K562 (cell line): Measurements from ENCODE around the gene ZNF620. TPM values are rescaled to one million over a fixed set of nuclear protein-coding genes. Genes with fewer than 3 reads are reported as not detected.

Experiments used
- ATAC-seq: fragments of 200-7000 bp; cut with Tn5 transposase; 3 replicates; pipeline ENCODE4 v1.9.1; 2020; ENCODE audit warnings: moderate library complexity
- BruUV-seq: library from RNA; stranded (reverse); fragments of 400-500 nt; replicated peaks from 2 replicates; lab custom pipeline; 2021; lab: Mats Ljungman, UMichigan
- CTCF ChIA-PET: fragments of 300-600 bp; formaldehyde crosslinking; extraction: SDS; loops from one replicate; lab custom pipeline; 2021; ENCODE audit warnings: low intra/inter-chr PET ratio; lab: Yijun Ruan, JAX
- POLR2A ChIA-PET: fragments of 300-600, 350-650 bp; sonication (Branson Sonifier 250); formaldehyde crosslinking; extraction: SDS; loops from one replicate; lab custom pipeline; 2021; ENCODE audit warnings: antibody characterized with exemption, inconsistent platforms; lab: Yijun Ruan, JAX
- DNase-seq, 4 experiments: peaks; one replicate each; pipeline versions ENCODE4 v3.0.0 to v3.0.0-alpha.2; 2011 to 2018; ENCODE audit warnings: low spot score in 3 of 4, mixed read lengths in 3 of 4; ENCODE audit errors: extremely low read depth in 1 of 4
- FAIRE-seq: peaks from 2 replicates; lab custom pipeline; 2011; peaks lifted over from hg19 to GRCh38; lab: Jason Lieb, UNC
- H2AFZ ChIP-seq: 2 replicates; pipeline ENCODE4 v1.6.0; 2011; ENCODE audit warnings: low read depth, low read length, control low read depth, inconsistent platforms
- H3K27ac ChIP-seq: fragments of 200-600 bp; 3 replicates; pipeline ENCODE4 v1.8.0; 2011; ENCODE audit warnings: low read depth, mild to moderate bottlenecking, control low read depth, inconsistent platforms, low read length, moderate library complexity, mixed read lengths; ENCODE audit errors: extremely low read depth
- H3K27me3 ChIP-seq, 2 experiments: fragments of 300-600 bp in 1 of 2; 2 replicates in 1 of 2; 3 replicates in 1 of 2; pipeline versions ENCODE4 v1.6.0 to v1.8.0; 2011; ENCODE audit warnings: inconsistent platforms in 2 of 2, low read length in 2 of 2, mild to moderate bottlenecking in 1 of 2, mixed read lengths in 1 of 2, moderate library complexity in 1 of 2; ENCODE audit not compliant: control insufficient read depth in 2 of 2, insufficient read depth in 2 of 2
- H3K36me3 ChIP-seq: fragments of 300-600 bp; 3 replicates; pipeline ENCODE4 v1.8.0; 2011; ENCODE audit warnings: mild to moderate bottlenecking, low read length, inconsistent platforms; ENCODE audit not compliant: control insufficient read depth, insufficient read depth
- H3K4me1 ChIP-seq, 2 experiments: fragments of 200-600 bp in 1 of 2; replicated peaks in 1 of 2; 2 replicates in 1 of 2; 3 replicates in 1 of 2; pipeline versions ENCODE4 v1.5.1 to v1.8.0; 2011; ENCODE audit warnings: inconsistent platforms in 2 of 2, low read length in 2 of 2, mild to moderate bottlenecking in 1 of 2, mixed read lengths in 1 of 2, moderate library complexity in 1 of 2; ENCODE audit not compliant: control insufficient read depth in 2 of 2, insufficient read depth in 2 of 2
- H3K4me2 ChIP-seq: 2 replicates; pipeline ENCODE4 v1.6.1; 2011; ENCODE audit warnings: low read length, control low read depth, inconsistent platforms, mixed read lengths; ENCODE audit not compliant: insufficient read depth
- H3K4me3 ChIP-seq: fragments of 200-600 bp; sonication (generic), shearing (Covaris generic); 2 replicates; pipeline ENCODE4 v1.5.1; 2016; ENCODE audit warnings: control low read depth, inconsistent platforms
- H3K79me2 ChIP-seq: fragments of 200-600 bp; 3 replicates; pipeline ENCODE4 v1.8.0; 2011; ENCODE audit warnings: low read length, inconsistent platforms; ENCODE audit not compliant: control insufficient read depth, insufficient read depth
- H3K9ac ChIP-seq, 2 experiments: 2 replicates each; pipeline versions ENCODE4 v1.6.0 to v1.6.1; 2011; ENCODE audit warnings: low read depth in 2 of 2, low read length in 2 of 2, control low read depth in 1 of 2, inconsistent platforms in 1 of 2, mild to moderate bottlenecking in 1 of 2, mixed read lengths in 1 of 2; ENCODE audit not compliant: insufficient read depth in 1 of 2
- H3K9me1 ChIP-seq: one replicate; pipeline ENCODE4 v1.6.0; 2011; ENCODE audit warnings: inconsistent platforms, mild to moderate bottlenecking, low read length, moderate library complexity; ENCODE audit not compliant: control insufficient read depth, insufficient read depth
- H3K9me3 ChIP-seq: replicated peaks from 2 replicates; pipeline ENCODE4 v1.5.1; 2011; ENCODE audit warnings: low read depth, low read length, inconsistent platforms; ENCODE audit not compliant: control insufficient read depth, insufficient read depth
- H4K20me1 ChIP-seq: replicated peaks from 2 replicates; pipeline ENCODE4 v1.6.1; 2011; ENCODE audit warnings: low read length, inconsistent platforms, mixed read lengths; ENCODE audit not compliant: control insufficient read depth, insufficient read depth
- ARID1B ChIP-seq: fragments of 450-650 bp; IDR thresholded peaks from 2 replicates; pipeline ENCODE4 v1.6.1; 2016; ENCODE audit warnings: antibody characterized with exemption, mild to moderate bottlenecking, inconsistent platforms
- BMI1 ChIP-seq: fragments of 150-350 bp; IDR thresholded peaks from 2 replicates; pipeline ENCODE4 v1.6.1; 2014; ENCODE audit warnings: low read length
- DDX20 ChIP-seq: fragments of 450-650 bp; IDR thresholded peaks from 2 replicates; pipeline ENCODE4 v1.6.1; 2016; ENCODE audit warnings: missing genetic modification characterization, low read depth, mild to moderate bottlenecking, missing compliant biosample characterization, moderate library complexity
- DPF2 ChIP-seq: fragments of 450-650 bp; IDR thresholded peaks from 2 replicates; pipeline ENCODE4 v1.6.1; 2016
- ELF1 ChIP-seq: fragments of 200-800 bp; sonication (Bioruptor generic); IDR thresholded peaks from 2 replicates; pipeline ENCODE4 v1.6.1; 2016; ENCODE audit warnings: missing genetic modification characterization, missing compliant biosample characterization
- GABPA ChIP-seq: fragments of 200-800 bp; sonication (Bioruptor generic); conservative IDR thresholded peaks from 2 replicates; pipeline ENCODE4 v1.6.1; 2016; ENCODE audit warnings: low read depth, missing genetic modification characterization, missing compliant biosample characterization
- HLTF ChIP-seq: fragments of 450-650 bp; IDR thresholded peaks from 2 replicates; pipeline ENCODE4 v1.6.1; 2016
- NFATC3 ChIP-seq: fragments of 450-650 bp; IDR thresholded peaks from 2 replicates; pipeline ENCODE4 v1.6.1; 2017; ENCODE audit warnings: mild to moderate bottlenecking
- ZBED1 ChIP-seq: IDR thresholded peaks from 2 replicates; pipeline ENCODE4 v1.6.1; 2014
- ZNF431 ChIP-seq: sonication (generic); formaldehyde crosslinking; IDR thresholded peaks from 2 replicates; pipeline ENCODE4 v1.8.0; 2022; ENCODE audit warnings: mild to moderate bottlenecking, missing genetic modification reagents
- ZNF436 ChIP-seq: fragments of 250-450, 450-650 bp; sonication (Bioruptor Pico); formaldehyde crosslinking; IDR thresholded peaks from 2 replicates; pipeline ENCODE4 v1.7.0; 2020; ENCODE audit warnings: mild to moderate bottlenecking
- ZNF644 ChIP-seq: fragments of 200-800 bp; sonication (Bioruptor generic); IDR thresholded peaks from 2 replicates; pipeline ENCODE4 v1.6.1; 2016; ENCODE audit warnings: low read depth, missing genetic modification characterization, missing compliant biosample characterization
- WGBS: fragments of 100-300 bp; shearing (Covaris generic); methylation state at CpG from one replicate; pipeline ENCODE4 v1.1.6; 2016; ENCODE audit warnings: low coverage, mixed read lengths; ENCODE audit not compliant: insufficient coverage; ENCODE audit errors: missing lambda C conversion rate; 5-methylcytosine and 5-hydroxymethylcytosine counted together
- in situ Hi-C: fragments of 300-500 bp; cut with MboI; formaldehyde crosslinking; loops from 4 replicates; pipeline ENCODE4 v1.15.0; 2018; ENCODE audit warnings: inconsistent platforms, mixed read lengths
- intact Hi-C: fragments of 100-400 bp; cut with micrococcal nuclease; formaldehyde crosslinking; loops from 2 replicates; pipeline ENCODE4 v1.14.2; 2022
- polyA plus RNA-seq, 8 experiments: library from polyadenylated mRNA; depleted of rRNA in 4 of 8; stranded (reverse) in 5 of 8; unstranded in 3 of 8; fragments of >200 nt; fragmentation: Nextera tagmentation in 2 of 8; fragmentation: Illumina TruSeq in 1 of 8; extraction: Ambion mirVana in 2 of 8; extraction: Trizol in 1 of 8; gene quantifications; 2 replicates each; pipeline versions ENCODE4 v1.2.1 to v1.2.3, GENCODE V29; 2011 to 2014; ENCODE audit warnings: inconsistent platforms in 1 of 8, missing spikeins in 1 of 8
- total RNA-seq, 7 experiments: library from RNA; depleted of rRNA in 6 of 7; stranded (reverse); fragments of >200 nt in 6 of 7; fragmentation: Illumina TruSeq in 2 of 7; extraction: Trizol in 2 of 7; gene quantifications; 2 replicates each; pipeline versions ENCODE4 v1.2.1 to v1.2.3, GENCODE V29; 2011 to 2021; ENCODE audit warnings: low replicate concordance in 1 of 7
- TF ChIP-seq, protein P1 (sequence below): fragments of 250-450 bp; sonication (Bioruptor Pico); IDR thresholded peaks from 2 replicates; pipeline ENCODE4 v1.4.0; 2020; ENCODE audit warnings: mild to moderate bottlenecking
- TF ChIP-seq, protein P2 (sequence below): IDR thresholded peaks from 2 replicates; pipeline ENCODE4 v1.6.1; 2012; ENCODE audit warnings: low read depth, low read length, improper control_type of control experiment, borderline replicate concordance
- TF ChIP-seq, protein P3 (sequence below): fragments of 250-450 bp; sonication (Bioruptor Pico); IDR thresholded peaks from 2 replicates; pipeline ENCODE4 v1.8.0; 2021; ENCODE audit warnings: mild to moderate bottlenecking, moderate library complexity

The ZNF620 gene
- total and polyA plus RNA-seq, 9 of the 15 experiments (the other 6 are each of a cell fraction or from before 2014, with no cell fraction given) = 1.2 to 5.5 (median 3.3) TPM

DNA sequence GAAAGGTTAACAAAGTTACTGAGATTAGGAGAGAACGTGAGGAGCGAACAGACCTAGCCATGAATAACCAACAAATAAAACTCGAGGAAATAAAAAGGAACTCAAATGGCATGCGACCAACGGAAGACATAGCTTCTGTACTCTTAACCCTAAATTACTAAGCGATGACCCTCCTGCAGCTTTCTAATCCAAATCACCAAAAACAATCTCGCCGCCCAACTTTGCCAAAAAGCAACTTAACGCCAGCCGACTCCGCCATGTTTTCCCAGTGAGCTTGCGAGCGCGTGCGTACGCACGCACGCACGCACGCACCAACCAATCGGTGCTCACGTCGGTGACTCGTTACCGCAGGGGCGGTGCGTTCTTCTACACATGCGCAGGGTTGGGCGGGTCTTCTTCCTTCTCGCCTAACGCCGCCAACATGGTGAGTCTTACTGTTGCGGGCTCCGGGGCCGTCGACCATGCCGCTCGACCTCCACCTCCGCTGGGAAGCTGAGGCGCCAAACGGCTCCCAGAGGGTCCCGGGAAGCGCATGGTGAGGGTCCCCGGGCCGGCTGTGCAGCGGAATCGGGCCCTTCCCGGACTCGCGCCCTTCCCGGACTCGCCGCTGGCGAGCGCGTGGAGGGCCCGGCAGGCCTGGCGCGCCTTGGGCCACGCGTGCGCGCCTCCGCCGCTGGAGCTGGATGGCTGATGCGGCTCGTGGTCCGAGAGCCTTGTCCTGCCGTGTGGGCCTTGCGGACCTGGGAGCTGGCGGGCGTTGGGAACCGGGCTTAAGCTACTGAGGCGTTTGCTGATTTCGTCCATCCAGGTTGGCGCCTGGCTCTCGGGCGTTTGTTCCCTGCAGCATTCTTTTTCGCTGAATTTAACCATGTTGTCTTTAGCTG is 48.7 kb upstream of the ZNF620 start, which contains the start of gene RPL14:
Gene RPL14 (plus strand): TSS at position 400 of the 884 bp plus-strand sequence. CDS start 133 bp downstream, at position 533.
- CTCF ChIA-PET = no interaction called here
- peak within 1 kb of the TSS; percentile 81 for H2AFZ ChIP-seq
- TF ChIP-seq HLTF (peak; percentile 14; the same call in 1 of the 2 replicates), ELF1 (tag) (peak; percentile 42; the same call in 1 of the 2 replicates), ZBED1 (peak; percentile 74; the same call in 1 of the 2 replicates), NFATC3 (no peak; the same call in 1 of the 2 replicates), ZNF431 (CRISPR knock-in tag) (peak; percentile 83), ZNF644 (no peak; the same call in 1 of the 2 replicates), GABPA (tag) (no peak), ZNF436 (CRISPR knock-in tag) (no peak; the same call in 1 of the 2 replicates), DPF2 (peak; percentile 53; the same call in 1 of the 2 replicates), BMI1 (no peak), DDX20 (tag) (no peak), ARID1B (0 out of 2 replicates have a peak, but pooled peaks have one; percentile 17)
- TF ChIP-seq, protein P1, sequence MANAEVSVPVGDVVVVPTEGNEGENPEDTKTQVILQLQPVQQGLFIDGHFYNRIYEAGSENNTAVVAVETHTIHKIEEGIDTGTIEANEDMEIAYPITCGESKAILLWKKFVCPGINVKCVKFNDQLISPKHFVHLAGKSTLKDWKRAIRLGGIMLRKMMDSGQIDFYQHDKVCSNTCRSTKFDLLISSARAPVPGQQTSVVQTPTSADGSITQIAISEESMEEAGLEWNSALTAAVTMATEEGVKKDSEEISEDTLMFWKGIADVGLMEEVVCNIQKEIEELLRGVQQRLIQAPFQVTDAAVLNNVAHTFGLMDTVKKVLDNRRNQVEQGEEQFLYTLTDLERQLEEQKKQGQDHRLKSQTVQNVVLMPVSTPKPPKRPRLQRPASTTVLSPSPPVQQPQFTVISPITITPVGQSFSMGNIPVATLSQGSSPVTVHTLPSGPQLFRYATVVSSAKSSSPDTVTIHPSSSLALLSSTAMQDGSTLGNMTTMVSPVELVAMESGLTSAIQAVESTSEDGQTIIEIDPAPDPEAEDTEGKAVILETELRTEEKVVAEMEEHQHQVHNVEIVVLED (CRISPR knock-in tag) = peak; percentile 99
- TF ChIP-seq, protein P2, sequence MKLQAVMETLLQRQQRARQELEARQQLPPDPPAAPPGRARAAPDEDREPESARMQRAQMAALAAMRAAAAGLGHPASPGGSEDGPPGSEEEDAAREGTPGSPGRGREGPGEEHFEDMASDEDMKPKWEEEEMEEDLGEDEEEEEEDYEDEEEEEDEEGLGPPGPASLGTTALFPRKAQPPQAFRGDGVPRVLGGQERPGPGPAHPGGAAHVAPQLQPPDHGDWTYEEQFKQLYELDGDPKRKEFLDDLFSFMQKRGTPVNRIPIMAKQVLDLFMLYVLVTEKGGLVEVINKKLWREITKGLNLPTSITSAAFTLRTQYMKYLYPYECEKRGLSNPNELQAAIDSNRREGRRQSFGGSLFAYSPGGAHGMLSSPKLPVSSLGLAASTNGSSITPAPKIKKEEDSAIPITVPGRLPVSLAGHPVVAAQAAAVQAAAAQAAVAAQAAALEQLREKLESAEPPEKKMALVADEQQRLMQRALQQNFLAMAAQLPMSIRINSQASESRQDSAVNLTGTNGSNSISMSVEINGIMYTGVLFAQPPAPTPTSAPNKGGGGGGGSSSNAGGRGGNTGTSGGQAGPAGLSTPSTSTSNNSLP = no peak
- TF ChIP-seq, protein P3, sequence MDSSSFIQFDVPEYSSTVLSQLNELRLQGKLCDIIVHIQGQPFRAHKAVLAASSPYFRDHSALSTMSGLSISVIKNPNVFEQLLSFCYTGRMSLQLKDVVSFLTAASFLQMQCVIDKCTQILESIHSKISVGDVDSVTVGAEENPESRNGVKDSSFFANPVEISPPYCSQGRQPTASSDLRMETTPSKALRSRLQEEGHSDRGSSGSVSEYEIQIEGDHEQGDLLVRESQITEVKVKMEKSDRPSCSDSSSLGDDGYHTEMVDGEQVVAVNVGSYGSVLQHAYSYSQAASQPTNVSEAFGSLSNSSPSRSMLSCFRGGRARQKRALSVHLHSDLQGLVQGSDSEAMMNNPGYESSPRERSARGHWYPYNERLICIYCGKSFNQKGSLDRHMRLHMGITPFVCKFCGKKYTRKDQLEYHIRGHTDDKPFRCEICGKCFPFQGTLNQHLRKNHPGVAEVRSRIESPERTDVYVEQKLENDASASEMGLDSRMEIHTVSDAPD (CRISPR knock-in tag) = no peak

More for the DNA sequence above, 48.7 kb upstream of the ZNF620 start, which contains the start of gene RPL14:
- FAIRE-seq (peak; percentile 96), ATAC-seq (peak; percentile 85), DNase-seq (peak; percentile 93 to 99 (median 96))
- intact Hi-C loops (loop anchor here (2.0 to 10.0 kb wide), 2 partner anchors 20 to 1072 kb away; partner anchors contain the start of genes SLC25A38 and ZNF619), in situ Hi-C loops (loop anchor here (25.0 kb wide), 1 partner anchor 1045 kb away; the partner anchor contains the start of gene RPSA)
- Histone ChIP-seq H3K4me2 (peak within 1 kb of the TSS; percentile 94), H3K9me1 (no peaks in the 10 kb centered on the region), H3K9ac (peak within 1 kb of the TSS; percentile 91 to 100), H4K20me1 (no peaks in the 10 kb centered on the region; the same call in 1 of the 2 replicates), H3K27me3 (no peaks in the 10 kb centered on the region), H3K4me3 (peak within 1 kb of the TSS; percentile 73), H3K79me2 (peaks cover 55% of the 10 kb centered on the region), H3K9me3 (no peaks in the 10 kb centered on the region), H3K4me1 (peaks cover 17 to 26% of the 10 kb centered on the region in 2 experiments), H3K36me3 (peaks cover 46% of the 10 kb centered on the region), H3K27ac (peak within 1 kb of the TSS; percentile 93)
- POLR2A ChIA-PET = interaction anchor here (0.5 to 2.1 kb wide), 26 partner anchors 8 to 265 kb away, joined by 3 to 19 read pairs (median 4); partner anchors contain the start of genes EIF1B, ZNF619 and ZNF621
- BruUV-seq = no TSS peak
- WGBS = under 1% methylated on average over 74 of the region's 79 CpGs
